IMR-90 (cell line): ENCODE data around the gene RAB15. TPM values are rescaled to one million over a fixed set of nuclear protein-coding genes. Genes with fewer than 3 reads are reported as not detected.

ENCODE experiments used
- ATAC-seq: fragments of 200-7000 bp; cut with Tn5 transposase; 2 replicates; pipeline ENCODE4 v1.9.1; 2020; ENCODE audit warnings: low read depth, mild to moderate bottlenecking, moderate library complexity
- BruUV-seq: library from RNA; stranded (reverse); fragments of 400-500 nt; replicated peaks from 2 replicates; lab custom pipeline; 2021; lab: Mats Ljungman, UMichigan
- CTCF ChIA-PET: fragments of 300-600 bp; formaldehyde crosslinking; extraction: SDS; loops from one replicate; lab custom pipeline; 2021; ENCODE audit warnings: antibody characterized with exemption; lab: Yijun Ruan, JAX
- POLR2A ChIA-PET: fragments of 300-600 bp; sonication (Branson Sonifier 250); formaldehyde crosslinking; loops from one replicate; lab custom pipeline; 2022; ENCODE audit warnings: antibody characterized with exemption; ENCODE audit not compliant: unreplicated experiment; lab: Charles Lee
- DNase-seq: peaks from one replicate; pipeline ENCODE4 v3.0.0; 2013
- H2AFZ ChIP-seq: replicated peaks from 2 replicates; pipeline ENCODE3; 2013; ENCODE audit warnings: low read length, mild to moderate bottlenecking; ENCODE audit not compliant: poor library complexity
- H2AK5ac ChIP-seq: 2 replicates; pipeline ENCODE4 v1.6.1; 2013; ENCODE audit warnings: low read depth, low read length, inconsistent platforms
- H2AK9ac ChIP-seq: replicated peaks from 2 replicates; pipeline ENCODE3; 2013; ENCODE audit warnings: mild to moderate bottlenecking, low read depth, low read length, moderate library complexity; ENCODE audit not compliant: poor library complexity
- H2BK120ac ChIP-seq: 2 replicates; pipeline ENCODE4 v1.6.1; 2013; ENCODE audit warnings: low read depth, low read length, inconsistent platforms
- H2BK15ac ChIP-seq: 3 replicates; pipeline ENCODE4 v1.6.1; 2013; ENCODE audit warnings: low read depth, low read length, inconsistent platforms
- H2BK20ac ChIP-seq: 2 replicates; pipeline ENCODE4 v1.6.1; 2013; ENCODE audit warnings: low read depth, mild to moderate bottlenecking, inconsistent platforms, low read length, moderate library complexity
- H2BK5ac ChIP-seq: 2 replicates; pipeline ENCODE4 v1.6.1; 2013; ENCODE audit warnings: mild to moderate bottlenecking, low read depth, low read length, inconsistent platforms; ENCODE audit not compliant: poor library complexity, severe bottlenecking
- H3K14ac ChIP-seq: replicated peaks from 2 replicates; pipeline ENCODE4 v1.6.1; 2013; ENCODE audit warnings: low read depth, low read length, inconsistent platforms
- H3K18ac ChIP-seq: 2 replicates; pipeline ENCODE4 v1.6.1; 2013; ENCODE audit warnings: low read depth, low read length, control low read depth
- H3K23ac ChIP-seq: 2 replicates; pipeline ENCODE4 v1.6.1; 2013; ENCODE audit warnings: low read depth, low read length, inconsistent platforms
- H3K27ac ChIP-seq: 2 replicates; pipeline ENCODE4 v1.5.1; 2013; ENCODE audit warnings: mild to moderate bottlenecking, control low read depth, low read length; ENCODE audit not compliant: insufficient read depth
- H3K27me3 ChIP-seq: 2 replicates; pipeline ENCODE4 v1.6.1; 2013; ENCODE audit warnings: low read length; ENCODE audit not compliant: control insufficient read depth, insufficient read depth
- H3K36me3 ChIP-seq: 2 replicates; pipeline ENCODE4 v1.6.1; 2013; ENCODE audit warnings: low read length, mixed read lengths; ENCODE audit not compliant: control insufficient read depth, insufficient read depth
- H3K4ac ChIP-seq: 2 replicates; pipeline ENCODE4 v1.6.1; 2013; ENCODE audit warnings: low read depth, low read length, inconsistent platforms
- H3K4me1 ChIP-seq: 2 replicates; pipeline ENCODE4 v1.6.1; 2013; ENCODE audit warnings: low read length, mixed read lengths; ENCODE audit not compliant: control insufficient read depth, insufficient read depth
- H3K4me2 ChIP-seq: 2 replicates; pipeline ENCODE4 v1.6.1; 2013; ENCODE audit warnings: low read depth, mild to moderate bottlenecking, control low read depth, low read length, moderate library complexity
- H3K4me3 ChIP-seq: 2 replicates; pipeline ENCODE4 v1.5.1; 2013; ENCODE audit warnings: low read depth, mild to moderate bottlenecking, control low read depth, low read length, moderate library complexity; ENCODE audit not compliant: insufficient read depth
- H3K56ac ChIP-seq: 2 replicates; pipeline ENCODE4 v1.6.1; 2013; ENCODE audit warnings: low read length, inconsistent platforms; ENCODE audit not compliant: insufficient read depth; ENCODE audit errors: extremely low read depth
- H3K79me1 ChIP-seq, 2 experiments: 2 replicates each; pipeline ENCODE4 v1.6.1; 2013; ENCODE audit warnings: low read length in 2 of 2, inconsistent platforms in 1 of 2, low read depth in 1 of 2
- H3K9ac ChIP-seq: 2 replicates; pipeline ENCODE4 v1.6.1; 2013; ENCODE audit warnings: low read depth, low read length, control low read depth
- H3K9me1 ChIP-seq: 2 replicates; pipeline ENCODE4 v1.6.1; 2013; ENCODE audit warnings: low read length, inconsistent platforms; ENCODE audit not compliant: insufficient read depth
- H3K9me3 ChIP-seq: 2 replicates; pipeline ENCODE4 v1.6.1; 2013; ENCODE audit warnings: low read length; ENCODE audit not compliant: control insufficient read depth, insufficient read depth
- H4K20me1 ChIP-seq: 2 replicates; pipeline ENCODE4 v1.6.1; 2013; ENCODE audit warnings: low read length, inconsistent platforms; ENCODE audit not compliant: insufficient read depth
- H4K5ac ChIP-seq: 2 replicates; pipeline ENCODE4 v1.6.1; 2013; ENCODE audit warnings: mild to moderate bottlenecking, low read depth, low read length, control low read depth
- H4K8ac ChIP-seq, 2 experiments: 2 replicates each; pipeline ENCODE4 v1.6.1; 2013; ENCODE audit warnings: low read depth in 2 of 2, low read length in 2 of 2, control low read depth in 1 of 2, inconsistent platforms in 1 of 2
- H4K91ac ChIP-seq: 2 replicates; pipeline ENCODE4 v1.6.1; 2013; ENCODE audit warnings: low read depth, low read length, inconsistent platforms; ENCODE audit not compliant: insufficient read depth
- CEBPB ChIP-seq: IDR thresholded peaks from 2 replicates; pipeline ENCODE4 v1.6.1; 2012; ENCODE audit warnings: low read depth, low read length, improper control_type of control experiment
- MXI1 ChIP-seq: IDR thresholded peaks from 2 replicates; pipeline ENCODE4 v1.6.1; 2012; ENCODE audit warnings: low read depth, mild to moderate bottlenecking, low read length, moderate library complexity, borderline replicate concordance
- WGBS, 2 experiments: methylation state at CpG; one replicate each; pipeline versions ENCODE4 v1.1.5 to v1.1.7; 2013; ENCODE audit warnings: missing lambda C conversion rate in 2 of 2; ENCODE audit not compliant: insufficient read length in 1 of 2; ENCODE audit errors: extremely low coverage in 2 of 2; 5-methylcytosine and 5-hydroxymethylcytosine counted together
- dilution Hi-C: fragments of 300-500 bp; cut with HindIII; formaldehyde crosslinking; loops from one replicate; pipeline ENCODE4 v1.14.3; 2018; ENCODE audit warnings: low sequenced_read_pairs; ENCODE audit not compliant: unreplicated experiment
- in situ Hi-C: fragments of 300-500 bp; cut with MboI; formaldehyde crosslinking; loops from 3 replicates; pipeline ENCODE4 v1.14.3; 2019; ENCODE audit warnings: low sequenced_read_pairs, inconsistent platforms, mixed read lengths
- intact Hi-C: fragments of 100-400 bp; cut with micrococcal nuclease; formaldehyde crosslinking; loops from 2 replicates; pipeline ENCODE4 v1.10.0; 2022
- polyA plus RNA-seq, 3 experiments: library from polyadenylated mRNA; depleted of rRNA; stranded (reverse); fragments of >200 nt; gene quantifications; 2 replicates each; pipeline ENCODE4 v1.2.3, GENCODE V29; 2012; ENCODE audit warnings: low replicate concordance in 1 of 3
- total RNA-seq: library from RNA; depleted of rRNA; stranded (reverse); fragments of >200 nt; gene quantifications from 2 replicates; pipeline ENCODE4 v1.2.3, GENCODE V29; 2012

The RAB15 gene
- total and polyA plus RNA-seq, 2 of the 4 experiments (the other 2 are of a cell fraction): 3.4 to 7.8 TPM

GRCh38 chr14:64966976-64967375 lies 5.2 kb downstream of the RAB15 start:
- ATAC-seq (no peak), DNase-seq (no peak)
- WGBS, 2 experiments: no CpG with 5 or more reads among the region's 2 CpGs
- Histone ChIP-seq H2BK20ac (no peak overlapping the region), H3K9ac (no peak overlapping the region), H2BK120ac (no peak overlapping the region), H3K36me3 (no peaks in the 10 kb centered on the region; the same call in 1 of the 2 replicates), H3K56ac (no peak overlapping the region), H3K18ac (no peak overlapping the region), H2AK5ac (no peak overlapping the region), H3K14ac (no peak overlapping the region), H4K8ac (no peak overlapping the region), H4K5ac (no peak overlapping the region), H2BK5ac (no peak overlapping the region), H2BK15ac (no peak overlapping the region), H3K9me1 (no peaks in the 10 kb centered on the region), H3K9me3 (no peaks in the 10 kb centered on the region), H3K4me2 (no peak overlapping the region), H3K4me1 (peaks cover 4% of the 10 kb centered on the region; the same call in 1 of the 2 replicates), H2AK9ac (no peak overlapping the region), H4K20me1 (no peaks in the 10 kb centered on the region), H3K27me3 (no peaks in the 10 kb centered on the region), H3K4ac (no peak overlapping the region), H4K91ac (no peak overlapping the region), H3K23ac (no peak overlapping the region), H3K4me3 (no peak overlapping the region), H3K79me1 (no peaks in the 10 kb centered on the region; a peak in 1 of 4 replicates), H3K27ac (no peak overlapping the region), H2AFZ (no peak overlapping the region)
- ChIA-PET POLR2A (no interaction called here), CTCF (no interaction called here)
- BruUV-seq: no TSS peak
- intact Hi-C loops: no loop called here
- in situ Hi-C loops: no loop called here
- TF ChIP-seq MXI1 (no peak), CEBPB (no peak)
- dilution Hi-C loops: no loop called here
